Left lung (tissue), 10 donors: ENCODE measurements around the gene UACA. TPM values are rescaled to one million over a fixed set of nuclear protein-coding genes. Genes with fewer than 3 reads are reported as not detected.
A peak's percentile ranks its signal among the peaks of the same experiment; 100 is the strongest.
"Not testable (repeated sequence)": the region's sequence is repeated elsewhere in the genome, so short reads cannot be mapped to it uniquely, and the experiment has no call there.

ENCODE experiments used
- ATAC-seq: fragments of 200-7000 bp; cut with Tn5 transposase; one replicate; pipeline ENCODE4 v1.9.1; 2020; ENCODE audit warnings: moderate library complexity
- DNase-seq, 4 donors: peaks; one replicate each; pipeline ENCODE4 v3.0.0-alpha.2; 2013 to 2020
- H3K27ac ChIP-seq, 2 donors: fragments of 200-600 bp; sonication (generic) in 1 of 2; one replicate each; pipeline versions ENCODE4 v1.5.0 to v1.8.0; 2020 to 2021
- H3K27me3 ChIP-seq, 2 donors: fragments of 200-600 bp; sonication (generic) in 1 of 2; one replicate each; pipeline versions ENCODE4 v1.5.0 to v1.8.0; 2020 to 2021
- H3K36me3 ChIP-seq, 2 donors: fragments of 200-600 bp; sonication (generic) in 1 of 2; one replicate each; pipeline versions ENCODE4 v1.5.0 to v1.8.0; 2020 to 2021
- H3K4me1 ChIP-seq, 2 donors: fragments of 200-600 bp; one replicate each; pipeline ENCODE4 v1.8.0; 2021
- H3K4me3 ChIP-seq, 2 donors: fragments of 200-600 bp; sonication (generic) in 1 of 2; one replicate each; pipeline versions ENCODE4 v1.5.0 to v1.8.0; 2020 to 2021; ENCODE audit warnings: mild to moderate bottlenecking in 1 of 2
- H3K9me3 ChIP-seq, 2 donors: fragments of 200-600 bp; sonication (generic) in 1 of 2; one replicate each; pipeline versions ENCODE4 v1.5.0 to v1.8.0; 2020 to 2021
- intact Hi-C, 2 donors: fragments of 100-400 bp; cut with DNase I; formaldehyde crosslinking; loops; one replicate each; pipeline versions ENCODE4 v1.11.2 to v1.14.2; 2022
- polyA plus RNA-seq, 6 donors: library from polyadenylated mRNA; unstranded; fragments of 120-200 nt; gene quantifications; one replicate each; pipeline ENCODE4 v1.2.1, GENCODE V29; 2013; ENCODE audit not compliant: insufficient read length in 6 of 6
- total RNA-seq, 2 donors: library from RNA; stranded (reverse); fragmentation: NEBNext Ultra II Directional; extraction: Animal tissue kit (Norgen Biotek cat#: 25700); gene quantifications; one replicate each; pipeline ENCODE4 v1.2.1, GENCODE V29; 2021
- TF ChIP-seq, protein P1 (sequence below), 2 donors: fragments of 200-600 bp; sonication (generic) in 1 of 2; IDR thresholded peaks; one replicate each; pipeline versions ENCODE4 v1.5.0 to v1.8.0; 2021; ENCODE audit warnings: antibody characterized with exemption in 2 of 2
- donor health status: DM: no; HTN: yes; CAD: no.
- donor health status: DM: no; HTN: no; CAD: no.

UACA gene
- total and polyA plus RNA-seq, 8 donors = 43.2 to 133 (median 121) TPM

GRCh38 chr15:70806992-70807712 is 43.8 kb upstream of the UACA start:
- no peaks in the 10 kb centered on the region for H3K36me3 ChIP-seq
- peak overlapping the region in 1 of 2 donors; percentile 11 for H3K27ac ChIP-seq
- ATAC-seq (peak; percentile 65), DNase-seq (peak in 2 of 4 donors; percentile 40 to 77)
- H3K4me1 ChIP-seq = peaks cover 0 to 14% of the 10 kb centered on the region in 2 donors
- H3K4me3 ChIP-seq = no peak overlapping the region
- TF ChIP-seq, protein P1, sequence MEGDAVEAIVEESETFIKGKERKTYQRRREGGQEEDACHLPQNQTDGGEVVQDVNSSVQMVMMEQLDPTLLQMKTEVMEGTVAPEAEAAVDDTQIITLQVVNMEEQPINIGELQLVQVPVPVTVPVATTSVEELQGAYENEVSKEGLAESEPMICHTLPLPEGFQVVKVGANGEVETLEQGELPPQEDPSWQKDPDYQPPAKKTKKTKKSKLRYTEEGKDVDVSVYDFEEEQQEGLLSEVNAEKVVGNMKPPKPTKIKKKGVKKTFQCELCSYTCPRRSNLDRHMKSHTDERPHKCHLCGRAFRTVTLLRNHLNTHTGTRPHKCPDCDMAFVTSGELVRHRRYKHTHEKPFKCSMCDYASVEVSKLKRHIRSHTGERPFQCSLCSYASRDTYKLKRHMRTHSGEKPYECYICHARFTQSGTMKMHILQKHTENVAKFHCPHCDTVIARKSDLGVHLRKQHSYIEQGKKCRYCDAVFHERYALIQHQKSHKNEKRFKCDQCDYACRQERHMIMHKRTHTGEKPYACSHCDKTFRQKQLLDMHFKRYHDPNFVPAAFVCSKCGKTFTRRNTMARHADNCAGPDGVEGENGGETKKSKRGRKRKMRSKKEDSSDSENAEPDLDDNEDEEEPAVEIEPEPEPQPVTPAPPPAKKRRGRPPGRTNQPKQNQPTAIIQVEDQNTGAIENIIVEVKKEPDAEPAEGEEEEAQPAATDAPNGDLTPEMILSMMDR (IDR thresholded peaks at IDR 0.05) = no peak
- H3K27me3 ChIP-seq = peaks cover 4 to 64% of the 10 kb centered on the region in 2 donors
- intact Hi-C loops = no loop called here
- H3K9me3 ChIP-seq = no peaks in the 10 kb centered on the region

- ATAC-seq, intact Hi-C loops: not testable (repeated sequence)
Measured at GRCh38 chr15:70804388-70804787, 41.0 kb upstream of the UACA start.

DNA sequence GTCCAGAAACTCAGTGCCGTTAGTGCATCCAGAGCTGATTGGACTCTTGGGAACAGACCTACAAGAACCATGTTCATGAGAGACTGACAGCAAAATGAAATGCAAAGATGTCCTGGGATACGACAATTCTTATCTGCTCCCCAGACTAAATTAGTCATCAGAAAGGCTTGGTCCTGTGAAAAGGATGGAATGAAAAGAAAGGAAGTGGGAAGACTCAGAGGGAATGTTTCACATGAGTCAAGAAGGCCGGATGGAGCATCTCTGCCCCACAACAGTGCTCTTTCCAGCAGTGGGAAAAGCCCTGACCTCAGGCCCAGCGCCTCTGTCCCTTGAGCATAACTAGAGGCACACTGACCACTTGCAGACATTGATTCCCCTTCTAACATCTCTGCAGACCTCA is 39.3 kb upstream of the UACA start:
- Histone ChIP-seq H3K36me3 (no peaks in the 10 kb centered on the region), H3K9me3 (no peaks in the 10 kb centered on the region), H3K27ac (no peak overlapping the region), H3K27me3 (peaks cover 11 to 65% of the 10 kb centered on the region in 2 donors), H3K4me1 (peaks cover 20 to 23% of the 10 kb centered on the region in 2 donors), H3K4me3 (no peak overlapping the region)
- DNase-seq (no peak), ATAC-seq (no peak)
- intact Hi-C loops = no loop called here
- TF ChIP-seq, protein P1 (IDR thresholded peaks at IDR 0.05) = no peak

More at GRCh38 chr15:70804388-70804787, 41.0 kb upstream of the UACA start:
- H3K9me3 ChIP-seq, DNase-seq, H3K27ac ChIP-seq, H3K4me3 ChIP-seq, H3K36me3 ChIP-seq: not testable (repeated sequence)
- peaks cover 4 to 53% of the 10 kb centered on the region in 2 donors for H3K27me3 ChIP-seq
- H3K4me1 ChIP-seq = peaks cover 22 to 23% of the 10 kb centered on the region in 2 donors

DNA sequence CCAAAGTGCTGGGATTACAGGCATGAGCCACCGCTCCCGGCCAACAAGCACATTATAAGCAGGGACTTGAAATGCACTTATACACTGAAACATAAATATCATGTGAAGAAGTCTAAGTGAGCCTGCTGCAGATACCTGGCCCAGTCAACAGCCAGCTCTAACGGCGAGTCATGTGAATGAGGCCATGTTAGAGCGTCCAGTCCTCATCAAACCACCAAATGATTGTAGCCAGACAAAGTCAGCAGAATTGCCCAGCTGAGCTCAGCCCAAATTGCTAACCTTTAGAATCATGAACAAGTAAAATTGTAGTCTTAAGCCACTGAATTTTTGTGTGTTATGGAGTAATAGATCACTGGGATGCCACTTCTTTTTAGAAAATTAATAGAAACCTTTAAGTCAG is 37.8 kb upstream of the UACA start:
- Histone ChIP-seq H3K36me3 (no peaks in the 10 kb centered on the region), H3K27ac (peak overlapping the region in 1 of 2 donors; percentile 60), H3K27me3 (peaks cover 11 to 65% of the 10 kb centered on the region in 2 donors), H3K4me1 (peaks cover 9 to 23% of the 10 kb centered on the region in 2 donors), H3K4me3 (no peak overlapping the region), H3K9me3 (no peaks in the 10 kb centered on the region)
- DNase-seq (no peak), ATAC-seq (peak; percentile 4)
- intact Hi-C loops = no loop called here
- TF ChIP-seq, protein P1 (IDR thresholded peaks at IDR 0.05) = no peak

- H3K4me1 ChIP-seq = peaks cover 9 to 23% of the 10 kb centered on the region in 2 donors
- ATAC-seq (peak; percentile 95), DNase-seq (peak in 3 of 4 donors; percentile 69 to 91 (median 86))
- H3K27ac ChIP-seq = peak overlapping the region; percentile 5 to 60
- peaks cover 11 to 76% of the 10 kb centered on the region in 2 donors for H3K27me3 ChIP-seq
- no peaks in the 10 kb centered on the region for H3K9me3 ChIP-seq
- H3K36me3 ChIP-seq = no peaks in the 10 kb centered on the region
- no peak overlapping the region for H3K4me3 ChIP-seq
- TF ChIP-seq, protein P1 (IDR thresholded peaks at IDR 0.05) = no peak
- intact Hi-C loops = no loop called here
Measured at GRCh38 chr15:70799667-70800450, 36.5 kb upstream of the UACA start.
